HG02798 (cell line): ENCODE results near the gene SLC26A9.

ENCODE experiments used
- ATAC-seq: cut with Tn5 transposase; IDR thresholded peaks from one replicate; pipeline ENCODE4 v1.9.1; 2021; ENCODE audit warnings: mild to moderate bottlenecking; ENCODE audit not compliant: unreplicated experiment, poor library complexity

SLC26A9 gene, protein sequence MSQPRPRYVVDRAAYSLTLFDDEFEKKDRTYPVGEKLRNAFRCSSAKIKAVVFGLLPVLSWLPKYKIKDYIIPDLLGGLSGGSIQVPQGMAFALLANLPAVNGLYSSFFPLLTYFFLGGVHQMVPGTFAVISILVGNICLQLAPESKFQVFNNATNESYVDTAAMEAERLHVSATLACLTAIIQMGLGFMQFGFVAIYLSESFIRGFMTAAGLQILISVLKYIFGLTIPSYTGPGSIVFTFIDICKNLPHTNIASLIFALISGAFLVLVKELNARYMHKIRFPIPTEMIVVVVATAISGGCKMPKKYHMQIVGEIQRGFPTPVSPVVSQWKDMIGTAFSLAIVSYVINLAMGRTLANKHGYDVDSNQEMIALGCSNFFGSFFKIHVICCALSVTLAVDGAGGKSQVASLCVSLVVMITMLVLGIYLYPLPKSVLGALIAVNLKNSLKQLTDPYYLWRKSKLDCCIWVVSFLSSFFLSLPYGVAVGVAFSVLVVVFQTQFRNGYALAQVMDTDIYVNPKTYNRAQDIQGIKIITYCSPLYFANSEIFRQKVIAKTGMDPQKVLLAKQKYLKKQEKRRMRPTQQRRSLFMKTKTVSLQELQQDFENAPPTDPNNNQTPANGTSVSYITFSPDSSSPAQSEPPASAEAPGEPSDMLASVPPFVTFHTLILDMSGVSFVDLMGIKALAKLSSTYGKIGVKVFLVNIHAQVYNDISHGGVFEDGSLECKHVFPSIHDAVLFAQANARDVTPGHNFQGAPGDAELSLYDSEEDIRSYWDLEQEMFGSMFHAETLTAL

DNA sequence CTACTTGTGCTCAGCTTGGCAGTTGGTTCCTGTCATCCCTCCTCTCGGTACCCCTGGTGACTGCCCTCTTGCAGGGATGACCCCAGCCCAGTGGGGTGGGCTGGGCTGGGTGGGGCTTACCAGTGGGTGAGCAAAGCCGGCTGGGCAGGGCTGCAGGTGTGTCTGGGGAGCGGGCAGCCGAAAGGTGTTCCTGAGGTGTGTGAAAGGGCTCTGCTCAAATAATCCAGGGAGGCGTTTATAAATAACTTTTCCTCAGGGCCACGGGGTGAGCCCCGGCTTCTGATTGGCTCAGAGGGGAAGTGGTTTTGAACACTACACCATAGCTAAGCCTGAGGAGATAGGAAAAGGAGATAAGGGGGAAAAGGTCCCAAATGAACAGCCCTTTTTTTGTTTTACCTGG lies at the start of gene SLC26A9:
TSS of gene SLC26A9 (minus strand) at position 212 of the 400 bp plus-strand sequence. CDS start 7,636 bp downstream, outside the sequence.
- no peak for ATAC-seq

DNA sequence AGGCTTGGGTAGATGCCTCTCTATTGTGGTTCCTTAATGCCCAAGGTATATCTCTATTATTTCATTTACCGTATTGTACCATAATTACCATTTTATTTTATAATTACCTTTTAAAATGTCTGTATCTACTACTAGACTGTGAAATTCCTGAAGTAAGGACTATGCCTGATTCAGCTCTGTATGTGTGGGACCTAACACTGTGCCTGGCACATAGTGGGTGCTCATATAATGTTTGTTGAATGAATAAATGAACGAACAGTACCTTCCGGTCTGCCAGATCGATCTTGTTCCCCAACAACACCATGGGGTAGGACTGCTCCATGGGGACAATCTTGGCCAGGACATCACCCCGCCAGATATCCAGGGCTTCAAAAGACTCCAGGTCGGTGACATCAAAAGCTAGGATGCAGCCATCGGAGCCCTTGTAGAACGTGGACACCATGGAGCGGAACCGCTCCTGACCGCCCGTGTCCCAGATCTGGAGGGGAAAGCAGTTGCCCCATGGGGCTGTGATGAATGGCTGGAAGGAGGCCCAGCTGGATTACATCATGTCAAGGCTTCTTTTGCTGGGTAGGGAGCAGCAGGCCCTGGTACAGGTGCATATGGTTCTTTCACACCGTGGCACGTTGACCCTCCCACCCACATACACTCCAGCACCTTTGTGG lies 49.1 kb upstream of the SLC26A9 start:
- no peak for ATAC-seq

DNA sequence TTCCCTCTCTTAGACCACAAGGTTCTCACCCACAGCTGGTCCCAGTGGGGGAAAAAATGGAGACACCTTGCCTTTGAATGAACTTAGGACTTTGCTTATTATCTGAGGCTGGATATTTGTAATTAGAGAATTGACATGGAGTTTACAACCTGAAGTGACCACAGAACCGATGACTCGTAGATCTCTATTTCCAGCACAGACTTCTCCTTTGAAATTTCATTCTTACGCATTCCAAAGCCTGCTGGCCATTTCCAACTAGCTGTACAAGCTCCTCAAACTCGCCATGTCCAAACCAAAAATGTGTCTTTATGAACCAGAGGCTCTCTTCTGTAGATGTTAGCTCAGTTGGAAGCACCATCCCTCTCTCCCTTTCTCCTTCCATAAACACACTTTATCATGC lies 48.0 kb upstream of the SLC26A9 start:
- no peak for ATAC-seq

DNA sequence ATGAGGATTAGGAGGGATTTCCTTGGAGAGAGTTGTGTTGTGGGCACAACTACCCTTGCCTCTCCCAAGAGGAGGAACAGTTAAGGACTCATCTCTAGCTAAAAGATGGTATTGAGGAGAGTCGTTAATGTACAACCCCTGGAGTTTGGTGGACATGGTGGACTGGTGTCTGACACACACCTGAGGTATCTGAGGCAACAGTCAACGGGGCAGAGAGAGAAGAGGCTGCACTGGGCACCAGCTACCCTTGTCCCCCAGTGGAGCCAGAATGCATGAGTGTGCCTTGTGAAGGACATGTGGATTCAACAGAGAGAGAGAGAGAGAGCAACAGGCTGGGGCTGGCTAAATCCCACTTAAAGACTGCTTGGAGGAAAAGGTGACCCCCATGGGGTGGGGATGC lies 47.0 kb upstream of the SLC26A9 start:
- ATAC-seq, result no peak

DNA sequence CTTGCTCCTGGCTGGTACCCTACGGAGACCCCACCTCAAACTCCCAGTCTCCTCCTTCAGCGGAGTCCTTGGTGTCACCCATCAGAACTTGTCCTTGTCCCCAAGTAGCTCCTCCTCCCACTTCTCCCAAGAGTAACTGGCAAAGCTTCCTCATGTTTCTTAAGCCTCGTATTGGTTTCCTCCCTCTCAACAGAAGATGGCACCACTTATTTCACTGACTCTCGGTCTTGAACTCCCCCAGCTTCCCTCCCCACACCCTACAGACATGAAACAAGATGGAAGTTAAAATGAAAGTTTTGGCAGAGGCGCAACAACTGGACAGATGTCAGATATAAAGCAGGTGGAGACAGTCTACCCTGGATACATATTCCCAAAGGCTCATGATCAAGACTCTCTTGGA lies 46.5 kb upstream of the SLC26A9 start:
- ATAC-seq, result no peak

DNA sequence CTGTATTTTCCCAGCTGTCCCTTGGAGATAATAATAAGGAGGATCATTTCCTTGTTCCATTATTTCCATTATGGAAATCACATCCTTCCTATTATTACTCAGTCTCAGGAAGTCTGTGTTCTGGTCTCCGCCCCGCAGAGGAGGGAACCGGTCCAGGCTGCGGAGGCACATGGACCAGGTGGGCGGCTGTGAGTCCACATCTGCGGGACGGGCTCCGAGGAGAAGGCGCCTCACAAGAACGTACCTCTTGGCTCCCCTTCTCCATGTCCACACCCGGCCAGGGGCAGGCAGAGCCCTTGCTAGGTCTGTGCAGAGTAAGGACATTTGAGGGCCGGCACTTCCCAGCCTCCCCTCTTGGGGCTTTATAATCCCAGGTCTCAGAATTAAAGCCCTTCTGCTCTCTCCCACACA lies 45.3 kb upstream of the SLC26A9 start:
- no peak for ATAC-seq

DNA sequence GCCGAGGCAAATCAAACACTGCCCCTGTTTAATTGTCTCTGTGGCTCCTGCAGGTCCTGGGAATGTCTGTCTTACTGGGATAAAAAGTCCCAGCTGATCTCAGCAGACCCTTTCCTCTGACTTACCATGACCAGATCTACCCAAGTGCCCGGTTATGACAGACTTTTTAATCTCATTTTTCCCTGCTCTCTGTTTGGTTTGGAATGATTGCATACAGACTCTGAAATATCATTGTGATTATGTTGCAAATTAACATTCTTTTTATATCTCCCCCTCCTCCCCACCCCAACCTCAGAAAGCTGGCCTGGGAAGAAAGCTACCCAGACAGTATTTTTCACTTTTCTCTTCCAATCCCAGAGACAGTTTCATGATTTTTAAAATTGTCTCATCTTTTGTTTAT lies 43.6 kb upstream of the SLC26A9 start:
- ATAC-seq, result no peak

- no peak for ATAC-seq
These were observed 43.0 kb upstream of the SLC26A9 start for GRCh38 chr1:205986292-205986691.

- no peak for ATAC-seq
These were observed 42.2 kb upstream of the SLC26A9 start for GRCh38 chr1:205985330-205986005.

DNA sequence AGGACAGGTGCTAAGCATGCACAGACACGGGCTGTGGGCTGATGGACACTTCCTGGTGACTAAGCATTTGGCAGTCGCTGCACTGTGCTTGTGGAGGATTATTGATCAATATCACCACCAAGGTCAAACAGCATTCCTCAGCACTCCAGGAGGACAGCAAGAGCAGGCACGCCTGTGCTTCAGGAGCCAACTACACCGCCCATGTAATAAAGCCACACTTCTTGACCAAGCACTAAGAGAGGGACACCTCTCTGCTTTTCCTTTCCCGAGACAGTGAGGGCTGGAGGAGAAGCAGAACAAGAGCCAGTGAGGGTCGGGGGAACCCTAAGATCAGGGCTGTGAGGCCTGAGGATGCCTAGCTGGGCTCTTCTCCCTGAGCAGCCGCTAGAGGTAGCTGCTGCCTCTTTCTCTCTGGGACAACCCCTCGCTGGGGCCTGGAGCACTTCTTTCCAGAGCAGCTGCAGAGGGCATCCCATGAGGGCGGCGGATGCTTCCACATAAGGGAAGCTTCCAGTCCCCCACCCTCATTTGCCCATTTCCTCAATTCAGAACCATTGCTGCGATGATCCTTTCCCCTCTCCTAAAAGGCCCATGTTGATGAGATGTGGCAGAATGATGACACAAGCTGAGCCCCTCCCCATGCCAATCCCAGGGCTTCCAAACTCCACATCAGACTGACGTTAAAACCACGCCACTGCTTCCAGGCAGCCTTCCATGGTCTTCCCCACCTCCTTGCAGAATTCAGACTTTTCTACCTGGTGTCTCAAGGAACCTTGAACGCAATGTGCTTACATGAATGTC lies 40.9 kb upstream of the SLC26A9 start:
- ATAC-seq, result peak; percentile 64

DNA sequence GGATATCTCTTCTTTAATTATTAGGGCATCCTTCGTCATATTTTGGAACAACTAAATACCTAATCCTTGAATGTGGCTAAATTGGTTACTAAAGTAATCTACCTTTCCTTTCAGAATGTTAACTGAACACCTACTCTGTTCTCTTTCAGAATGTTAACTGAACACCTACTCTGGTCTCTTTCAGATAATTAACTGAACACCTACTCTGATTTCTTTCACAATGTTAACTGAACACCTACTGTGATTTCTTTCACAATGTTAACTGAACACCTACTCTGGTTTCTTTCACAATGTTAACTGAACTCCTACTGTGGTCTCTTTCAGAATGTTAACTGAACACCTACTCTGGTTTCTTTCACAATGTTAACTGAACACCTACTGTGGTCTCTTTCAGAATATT lies 38.0 kb upstream of the SLC26A9 start:
- ATAC-seq, result no peak

GRCh38 chr1:205980237-205980870 lies 37.1 kb upstream of the SLC26A9 start:
- no peak for ATAC-seq

DNA sequence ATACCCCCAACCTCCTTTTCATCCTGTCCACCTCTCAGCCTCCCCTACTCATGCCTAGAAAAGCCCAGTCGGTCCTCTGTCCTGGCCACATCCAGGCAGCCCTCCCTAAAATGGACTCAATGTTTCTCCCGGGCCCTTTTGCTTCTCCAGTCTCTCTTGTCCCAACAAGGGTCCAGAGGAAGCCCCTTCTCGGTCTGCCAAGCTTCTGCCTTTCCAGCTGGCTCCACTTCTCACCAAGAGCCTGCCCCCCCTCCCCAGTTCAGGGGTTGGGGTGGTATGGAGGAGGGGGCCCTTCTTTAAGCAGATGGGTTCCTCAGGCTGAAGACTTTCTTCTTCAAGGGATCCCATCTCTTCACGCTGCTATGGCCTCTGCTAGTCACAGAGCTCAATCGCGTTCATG lies 36.0 kb upstream of the SLC26A9 start:
- ATAC-seq, result no peak

- ATAC-seq, result no peak
These were observed 35.4 kb upstream of the SLC26A9 start for GRCh38 chr1:205978676-205979075.

DNA sequence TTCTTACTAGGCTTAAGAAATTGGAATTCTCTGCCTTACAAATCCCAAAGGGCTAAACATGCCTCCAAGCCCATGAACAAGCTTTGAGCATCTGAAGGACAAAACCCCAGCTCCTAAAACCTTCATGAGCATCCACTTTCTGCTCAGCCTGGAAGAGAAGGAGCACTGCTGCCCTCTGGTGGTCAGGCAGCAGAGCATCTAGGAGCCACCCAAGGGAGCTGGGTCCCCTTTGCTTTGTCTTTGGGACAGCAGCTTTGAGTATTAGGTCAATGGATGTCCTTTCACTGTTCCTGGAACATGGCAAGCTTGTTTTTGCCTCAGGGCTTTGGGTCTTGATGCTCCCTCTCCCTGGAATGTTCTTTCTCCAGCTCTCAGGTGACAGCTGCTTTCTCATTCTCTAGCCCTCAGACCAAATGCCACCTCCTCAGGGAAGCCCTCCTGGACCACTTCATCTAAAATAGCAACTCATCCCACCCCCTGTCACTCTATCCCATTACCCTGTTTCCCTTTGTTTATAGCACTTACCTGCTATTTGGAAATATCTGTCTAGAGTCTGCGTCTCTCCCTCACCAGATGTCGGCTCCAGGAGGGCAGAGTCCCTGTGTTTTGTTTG lies 34.3 kb upstream of the SLC26A9 start:
- ATAC-seq, result no peak

- no peak for ATAC-seq
These were observed 33.6 kb upstream of the SLC26A9 start for GRCh38 chr1:205976708-205977401.

GRCh38 chr1:205976036-205976435 lies 32.8 kb upstream of the SLC26A9 start:
- no peak for ATAC-seq

DNA sequence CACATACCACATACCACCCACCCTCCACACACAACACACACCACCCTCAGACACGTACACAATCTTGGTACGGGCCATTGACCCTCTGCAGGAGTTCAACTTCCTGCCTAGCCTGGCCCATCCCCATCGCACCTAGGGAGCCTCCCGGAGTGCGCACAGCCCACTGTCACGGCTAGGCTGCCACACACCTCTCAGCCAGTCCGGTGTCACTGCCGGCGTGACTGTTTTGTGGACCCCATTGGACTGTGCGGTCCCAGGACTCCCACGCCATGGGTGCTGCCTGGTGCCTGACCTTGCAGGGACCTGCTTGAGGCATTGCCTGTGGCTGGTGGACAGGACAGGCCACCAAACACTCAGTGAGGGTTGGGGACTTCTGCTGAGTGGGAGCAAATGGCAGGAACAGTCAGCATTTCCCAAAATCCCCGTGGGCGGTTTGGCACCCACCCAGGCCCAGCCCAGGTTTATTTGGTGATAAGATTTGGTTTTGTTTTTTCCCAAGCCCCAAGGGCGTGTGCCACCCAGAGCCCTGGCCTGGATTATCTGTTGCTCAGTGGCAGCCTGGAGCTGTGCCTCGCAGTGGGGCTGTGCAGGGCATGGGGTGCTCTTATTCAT lies 32.2 kb upstream of the SLC26A9 start:
- no peak for ATAC-seq
